Measurements from ENCODE around the gene PGLYRP4. TPM values are rescaled to one million over a fixed set of nuclear protein-coding genes. Genes with fewer than 3 reads are reported as not detected.
"Not testable (repeated sequence)": the region's sequence is repeated elsewhere in the genome, so short reads cannot be mapped to it uniquely, and the experiment has no call there.

PGLYRP4 gene
- total RNA-seq, 4 donors from 2014 or later, result not detected

- intact Hi-C loops (cut with DNase I), result loop anchor here (5.0 kb wide), 1 partner anchor 147 kb away; no protein-coding TSS in a partner anchor
- no peak for TF ChIP-seq POLR2A (IDR thresholded peaks at IDR 0.05)
- TF ChIP-seq CTCF (IDR thresholded peaks at IDR 0.05), result no peak
- Histone ChIP-seq H3K9me3 (no peaks in the 10 kb centered on the region), H3K27me3 (no peaks in the 10 kb centered on the region), H3K36me3 (no peaks in the 10 kb centered on the region), H3K27ac (no peak overlapping the region), H3K4me3 (replicated peaks in 1 of 3) (no peak overlapping the region), H3K4me1 (no peaks in the 10 kb centered on the region)
- no peak for DNase-seq
- 27 to 63% methylated on average over 1 of the region's 1 CpG for WGBS, 2 donors
These were observed 1.8 kb upstream of the PGLYRP4 start for GRCh38 chr1:153350321-153350957.

GRCh38 chr1:153349363-153350320 is 1.0 kb upstream of the PGLYRP4 start:
- intact Hi-C loops (cut with DNase I), result loop anchor here (5.0 kb wide), 1 partner anchor 148 kb away; no protein-coding TSS in a partner anchor
- Histone ChIP-seq H3K27ac (no peak overlapping the region), H3K4me3 (replicated peaks in 1 of 3) (no peak overlapping the region), H3K36me3 (no peaks in the 10 kb centered on the region), H3K4me1 (no peaks in the 10 kb centered on the region), H3K27me3 (no peaks in the 10 kb centered on the region), H3K9me3 (no peaks in the 10 kb centered on the region)
- 52 to 56% methylated on average over 17 of the region's 17 CpGs for WGBS, 2 donors
- TF ChIP-seq POLR2A (IDR thresholded peaks at IDR 0.05) (no peak), CTCF (IDR thresholded peaks at IDR 0.05) (no peak)
- no peak for DNase-seq

GRCh38 chr1:153347856-153348255 is 785 bp downstream of the PGLYRP4 start:
- DNase-seq, result no peak
- H3K27ac ChIP-seq, result no peak overlapping the region
- H3K4me3 ChIP-seq (replicated peaks in 1 of 3), result no peak overlapping the region
- WGBS, 2 donors, result 71 to 78% methylated on average over 4 to 7 of the region's 7 CpGs
- TF ChIP-seq CTCF (IDR thresholded peaks at IDR 0.05), result no peak
- TF ChIP-seq POLR2A (IDR thresholded peaks at IDR 0.05), result no peak
- no peaks in the 10 kb centered on the region for H3K36me3 ChIP-seq
- H3K27me3 ChIP-seq, result no peaks in the 10 kb centered on the region
- intact Hi-C loops (cut with DNase I), result no loop called here
- H3K4me1 ChIP-seq, result no peaks in the 10 kb centered on the region
- no peaks in the 10 kb centered on the region for H3K9me3 ChIP-seq

GRCh38 chr1:153347049-153347448 is 1.6 kb downstream of the PGLYRP4 start:
- WGBS, 2 donors, result 68 to 69% methylated on average over 14 of the region's 14 CpGs
- H3K4me3 ChIP-seq (replicated peaks in 1 of 3); DNase-seq: not testable (repeated sequence)

GRCh38 chr1:153346077-153346723 is 2.4 kb downstream of the PGLYRP4 start:
- Histone ChIP-seq H3K27me3 (no peaks in the 10 kb centered on the region), H3K36me3 (no peaks in the 10 kb centered on the region), H3K4me3 (replicated peaks in 1 of 3) (no peak overlapping the region), H3K27ac (no peak overlapping the region), H3K4me1 (no peaks in the 10 kb centered on the region), H3K9me3 (no peaks in the 10 kb centered on the region)
- 32 to 39% methylated on average over 6 of the region's 6 CpGs for WGBS, 2 donors
- no peak for TF ChIP-seq POLR2A (IDR thresholded peaks at IDR 0.05)
- no peak for TF ChIP-seq CTCF (IDR thresholded peaks at IDR 0.05)
- DNase-seq, result no peak
- intact Hi-C loops (cut with DNase I), result no loop called here

More at GRCh38 chr1:153347049-153347448, 1.6 kb downstream of the PGLYRP4 start:
- intact Hi-C loops (cut with DNase I); H3K27me3 ChIP-seq; H3K36me3 ChIP-seq; H3K9me3 ChIP-seq; H3K4me1 ChIP-seq; H3K27ac ChIP-seq: not testable (repeated sequence)

All from thyroid gland (tissue), 4 donors.